Measurements from ENCODE around the gene MAP2K5. TPM values are rescaled to one million over a fixed set of nuclear protein-coding genes. Genes with fewer than 3 reads are reported as not detected.

Gene MAP2K5
- polyA plus RNA-seq, 1 donor from 2014 or later, result 12.1 TPM

- Histone ChIP-seq H3F3A (ENCODE audit: insufficient read depth, low read length, poor library complexity, severe bottlenecking) (no peaks in the 10 kb centered on the region), H4K20me1 (ENCODE audit: insufficient read depth) (no peaks in the 10 kb centered on the region), H3K79me2 (replicated peaks; ENCODE audit: insufficient read depth, low read length) (no peaks in the 10 kb centered on the region), H3K27me3 (ENCODE audit: insufficient read depth, low read depth, low read length) (peaks cover 4% of the 10 kb centered on the region), H3K9ac (ENCODE audit: low read length) (no peak overlapping the region), H3K4me2 (ENCODE audit: low read length) (no peak overlapping the region), H3K9me3 (ENCODE audit: low read length) (no peaks in the 10 kb centered on the region), H3K9me2 (ENCODE audit: insufficient read depth, low read length) (no peaks in the 10 kb centered on the region), H3K27ac (ENCODE audit: low read length) (no peak overlapping the region), H2AFZ (ENCODE audit: low read depth, low read length) (no peak overlapping the region), H3K4me3 (ENCODE audit: low read length) (no peak overlapping the region), H3K36me3 (ENCODE audit: insufficient read depth, low read length) (no peaks in the 10 kb centered on the region)
- TF ChIP-seq, protein P1, sequence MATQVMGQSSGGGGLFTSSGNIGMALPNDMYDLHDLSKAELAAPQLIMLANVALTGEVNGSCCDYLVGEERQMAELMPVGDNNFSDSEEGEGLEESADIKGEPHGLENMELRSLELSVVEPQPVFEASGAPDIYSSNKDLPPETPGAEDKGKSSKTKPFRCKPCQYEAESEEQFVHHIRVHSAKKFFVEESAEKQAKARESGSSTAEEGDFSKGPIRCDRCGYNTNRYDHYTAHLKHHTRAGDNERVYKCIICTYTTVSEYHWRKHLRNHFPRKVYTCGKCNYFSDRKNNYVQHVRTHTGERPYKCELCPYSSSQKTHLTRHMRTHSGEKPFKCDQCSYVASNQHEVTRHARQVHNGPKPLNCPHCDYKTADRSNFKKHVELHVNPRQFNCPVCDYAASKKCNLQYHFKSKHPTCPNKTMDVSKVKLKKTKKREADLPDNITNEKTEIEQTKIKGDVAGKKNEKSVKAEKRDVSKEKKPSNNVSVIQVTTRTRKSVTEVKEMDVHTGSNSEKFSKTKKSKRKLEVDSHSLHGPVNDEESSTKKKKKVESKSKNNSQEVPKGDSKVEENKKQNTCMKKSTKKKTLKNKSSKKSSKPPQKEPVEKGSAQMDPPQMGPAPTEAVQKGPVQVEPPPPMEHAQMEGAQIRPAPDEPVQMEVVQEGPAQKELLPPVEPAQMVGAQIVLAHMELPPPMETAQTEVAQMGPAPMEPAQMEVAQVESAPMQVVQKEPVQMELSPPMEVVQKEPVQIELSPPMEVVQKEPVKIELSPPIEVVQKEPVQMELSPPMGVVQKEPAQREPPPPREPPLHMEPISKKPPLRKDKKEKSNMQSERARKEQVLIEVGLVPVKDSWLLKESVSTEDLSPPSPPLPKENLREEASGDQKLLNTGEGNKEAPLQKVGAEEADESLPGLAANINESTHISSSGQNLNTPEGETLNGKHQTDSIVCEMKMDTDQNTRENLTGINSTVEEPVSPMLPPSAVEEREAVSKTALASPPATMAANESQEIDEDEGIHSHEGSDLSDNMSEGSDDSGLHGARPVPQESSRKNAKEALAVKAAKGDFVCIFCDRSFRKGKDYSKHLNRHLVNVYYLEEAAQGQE (IDR thresholded peaks at IDR 0.05; ENCODE audit: borderline replicate concordance), result no peak
- TF ChIP-seq RAD21 (conservative IDR thresholded peaks at IDR 0.05), result no peak
- TF ChIP-seq SMC3 (conservative IDR thresholded peaks at IDR 0.05; ENCODE audit: poor library complexity), result no peak
- no peak for TF ChIP-seq POLR2AphosphoS5 (IDR thresholded peaks at IDR 0.05)
- no peak for TF ChIP-seq MXI1 (conservative IDR thresholded peaks at IDR 0.05; ENCODE audit: poor library complexity, severe bottlenecking)
- no peak for TF ChIP-seq TAF1 (IDR thresholded peaks at IDR 0.05; ENCODE audit: low read depth)
- no peak for TF ChIP-seq EZH2 (IDR thresholded peaks at IDR 0.05; ENCODE audit: borderline replicate concordance, insufficient read depth, low read length, poor library complexity, severe bottlenecking)
- TF ChIP-seq, protein P2, sequence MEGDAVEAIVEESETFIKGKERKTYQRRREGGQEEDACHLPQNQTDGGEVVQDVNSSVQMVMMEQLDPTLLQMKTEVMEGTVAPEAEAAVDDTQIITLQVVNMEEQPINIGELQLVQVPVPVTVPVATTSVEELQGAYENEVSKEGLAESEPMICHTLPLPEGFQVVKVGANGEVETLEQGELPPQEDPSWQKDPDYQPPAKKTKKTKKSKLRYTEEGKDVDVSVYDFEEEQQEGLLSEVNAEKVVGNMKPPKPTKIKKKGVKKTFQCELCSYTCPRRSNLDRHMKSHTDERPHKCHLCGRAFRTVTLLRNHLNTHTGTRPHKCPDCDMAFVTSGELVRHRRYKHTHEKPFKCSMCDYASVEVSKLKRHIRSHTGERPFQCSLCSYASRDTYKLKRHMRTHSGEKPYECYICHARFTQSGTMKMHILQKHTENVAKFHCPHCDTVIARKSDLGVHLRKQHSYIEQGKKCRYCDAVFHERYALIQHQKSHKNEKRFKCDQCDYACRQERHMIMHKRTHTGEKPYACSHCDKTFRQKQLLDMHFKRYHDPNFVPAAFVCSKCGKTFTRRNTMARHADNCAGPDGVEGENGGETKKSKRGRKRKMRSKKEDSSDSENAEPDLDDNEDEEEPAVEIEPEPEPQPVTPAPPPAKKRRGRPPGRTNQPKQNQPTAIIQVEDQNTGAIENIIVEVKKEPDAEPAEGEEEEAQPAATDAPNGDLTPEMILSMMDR (IDR thresholded peaks at IDR 0.05; ENCODE audit: poor library complexity, severe bottlenecking), result no peak
- no peak for TF ChIP-seq EP300 (conservative IDR thresholded peaks at IDR 0.05; ENCODE audit: poor library complexity, severe bottlenecking)
Measured at GRCh38 chr15:67783303-67783702, 240.8 kb downstream of the MAP2K5 start.

- Histone ChIP-seq H3K27ac (ENCODE audit: low read length) (no peak overlapping the region), H2AFZ (ENCODE audit: low read depth, low read length) (no peak overlapping the region), H3K36me3 (ENCODE audit: insufficient read depth, low read length) (no peaks in the 10 kb centered on the region), H3K27me3 (ENCODE audit: insufficient read depth, low read depth, low read length) (peaks cover 4% of the 10 kb centered on the region), H3K4me3 (ENCODE audit: low read length) (no peak overlapping the region), H3K9ac (ENCODE audit: low read length) (no peak overlapping the region), H3F3A (ENCODE audit: insufficient read depth, low read length, poor library complexity, severe bottlenecking) (no peaks in the 10 kb centered on the region), H3K4me2 (ENCODE audit: low read length) (no peak overlapping the region), H4K20me1 (ENCODE audit: insufficient read depth) (no peaks in the 10 kb centered on the region), H3K79me2 (replicated peaks; ENCODE audit: insufficient read depth, low read length) (no peaks in the 10 kb centered on the region), H3K9me3 (ENCODE audit: low read length) (no peaks in the 10 kb centered on the region), H3K9me2 (ENCODE audit: insufficient read depth, low read length) (no peaks in the 10 kb centered on the region)
- no peak for TF ChIP-seq MXI1 (conservative IDR thresholded peaks at IDR 0.05; ENCODE audit: poor library complexity, severe bottlenecking)
- TF ChIP-seq TAF1 (IDR thresholded peaks at IDR 0.05; ENCODE audit: low read depth), result no peak
- TF ChIP-seq SMC3 (conservative IDR thresholded peaks at IDR 0.05; ENCODE audit: poor library complexity), result no peak
- TF ChIP-seq, protein P2 (IDR thresholded peaks at IDR 0.05; ENCODE audit: poor library complexity, severe bottlenecking), result no peak
- TF ChIP-seq RAD21 (conservative IDR thresholded peaks at IDR 0.05), result no peak
- TF ChIP-seq, protein P1 (IDR thresholded peaks at IDR 0.05; ENCODE audit: borderline replicate concordance), result no peak
- TF ChIP-seq EZH2 (IDR thresholded peaks at IDR 0.05; ENCODE audit: borderline replicate concordance, insufficient read depth, low read length, poor library complexity, severe bottlenecking), result no peak
- no peak for TF ChIP-seq EP300 (conservative IDR thresholded peaks at IDR 0.05; ENCODE audit: poor library complexity, severe bottlenecking)
- no peak for TF ChIP-seq POLR2AphosphoS5 (IDR thresholded peaks at IDR 0.05)
Measured at GRCh38 chr15:67784090-67784781, 241.7 kb downstream of the MAP2K5 start.
